Central memory CD8-positive, alpha-beta T cell (primary cell): ENCODE data around the gene SAP30L.
A peak's percentile ranks its signal among the peaks of the same experiment; 100 is the strongest.

ENCODE experiments used
- ATAC-seq: fragments of 150-1000 bp; cut with Tn5 transposase; replicated peaks from 2 replicates; pipeline ENCODE4 v1.10.0; 2022; ENCODE audit warnings: mild to moderate bottlenecking, moderate FRiP score, moderate number of reproducible peaks; ENCODE audit not compliant: poor library complexity, severe bottlenecking; ENCODE audit errors: extremely low read depth
- DNase-seq, 2 donors: peaks; one replicate each; pipeline ENCODE4 v3.0.0; 2021; ENCODE audit warnings: low spot score in 2 of 2
- H3K27ac Mint-ChIP-seq: one replicate; pipeline ENCODE4 v1.8.0; 2022; ENCODE audit warnings: low read depth, mild to moderate bottlenecking, moderate library complexity, mixed read lengths
- H3K27me3 Mint-ChIP-seq: one replicate; pipeline ENCODE4 v1.8.0; 2022; ENCODE audit warnings: mixed read lengths
- H3K36me3 Mint-ChIP-seq: one replicate; pipeline ENCODE4 v1.8.0; 2022; ENCODE audit warnings: mild to moderate bottlenecking, moderate library complexity, mixed read lengths; ENCODE audit not compliant: insufficient read depth
- H3K4me1 Mint-ChIP-seq: one replicate; pipeline ENCODE4 v1.8.0; 2022; ENCODE audit warnings: mixed read lengths
- H3K4me3 Mint-ChIP-seq: one replicate; pipeline ENCODE4 v1.8.0; 2022; ENCODE audit warnings: mild to moderate bottlenecking, moderate library complexity, mixed read lengths
- H3K9me3 Mint-ChIP-seq: one replicate; pipeline ENCODE4 v1.8.0; 2022; ENCODE audit warnings: mixed read lengths

Gene SAP30L

GRCh38 chr5:154429341-154429740, 16.5 kb upstream of the SAP30L start:
- Mint-ChIP-seq H3K36me3 (peaks cover 12% of the 10 kb centered on the region), H3K4me3 (no peak overlapping the region), H3K27me3 (no peaks in the 10 kb centered on the region), H3K4me1 (peaks cover 23% of the 10 kb centered on the region), H3K27ac (no peak overlapping the region), H3K9me3 (no peaks in the 10 kb centered on the region)
- DNase-seq, result no peak
- no peak for ATAC-seq

GRCh38 chr5:154430466-154430865, 15.3 kb upstream of the SAP30L start:
- H3K4me3 Mint-ChIP-seq, result no peak overlapping the region
- no peak overlapping the region for H3K27ac Mint-ChIP-seq
- H3K27me3 Mint-ChIP-seq, result no peaks in the 10 kb centered on the region

DNA sequence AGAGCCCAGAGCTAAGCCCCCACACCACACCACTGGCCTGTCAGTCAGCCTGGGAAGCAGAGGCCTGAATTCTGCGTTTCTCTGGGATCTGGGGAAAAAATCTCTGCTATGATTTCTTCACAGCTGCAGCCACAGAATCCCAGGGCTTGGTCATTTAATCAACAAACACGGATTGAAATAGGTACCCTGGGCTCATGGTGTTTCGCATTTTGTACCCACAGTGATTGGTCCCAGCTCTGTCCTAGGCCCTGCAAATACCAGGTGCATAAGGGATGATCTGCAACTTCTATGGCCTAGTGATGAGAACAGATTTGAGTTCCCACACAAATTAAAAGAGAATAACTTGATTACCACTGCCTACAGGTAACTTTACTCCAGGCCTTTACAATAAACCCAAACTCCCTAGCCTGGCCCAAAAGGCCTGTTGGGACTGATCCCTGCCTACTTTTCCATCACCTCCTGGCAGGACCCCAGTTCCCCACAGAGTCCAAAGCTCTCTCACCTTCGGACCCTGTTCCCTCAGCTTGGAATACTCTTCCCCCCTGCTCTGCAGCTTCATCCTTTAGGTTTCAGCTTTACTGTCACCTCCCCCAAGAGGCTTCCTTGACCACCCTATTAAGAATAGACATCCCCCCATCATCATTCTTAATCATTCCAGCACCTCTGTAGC, 14.7 kb upstream of the SAP30L start:
- no peak for DNase-seq
- ATAC-seq, result no peak
- no peak overlapping the region for H3K4me3 Mint-ChIP-seq
- peak overlapping the region; percentile 1 for H3K27ac Mint-ChIP-seq
- H3K4me1 Mint-ChIP-seq, result peaks cover 17% of the 10 kb centered on the region
- H3K9me3 Mint-ChIP-seq, result no peaks in the 10 kb centered on the region
- peaks cover 21% of the 10 kb centered on the region for H3K36me3 Mint-ChIP-seq
- H3K27me3 Mint-ChIP-seq, result no peaks in the 10 kb centered on the region

More at GRCh38 chr5:154430466-154430865, 15.3 kb upstream of the SAP30L start:
- Mint-ChIP-seq H3K9me3 (no peaks in the 10 kb centered on the region), H3K36me3 (peaks cover 15% of the 10 kb centered on the region), H3K4me1 (peaks cover 17% of the 10 kb centered on the region)
- no peak for DNase-seq
- no peak for ATAC-seq

- peaks cover 44% of the 10 kb centered on the region for H3K36me3 Mint-ChIP-seq
- H3K27me3 Mint-ChIP-seq, result no peaks in the 10 kb centered on the region
These were observed 10.6 kb upstream of the SAP30L start for GRCh38 chr5:154435226-154435625.

DNA sequence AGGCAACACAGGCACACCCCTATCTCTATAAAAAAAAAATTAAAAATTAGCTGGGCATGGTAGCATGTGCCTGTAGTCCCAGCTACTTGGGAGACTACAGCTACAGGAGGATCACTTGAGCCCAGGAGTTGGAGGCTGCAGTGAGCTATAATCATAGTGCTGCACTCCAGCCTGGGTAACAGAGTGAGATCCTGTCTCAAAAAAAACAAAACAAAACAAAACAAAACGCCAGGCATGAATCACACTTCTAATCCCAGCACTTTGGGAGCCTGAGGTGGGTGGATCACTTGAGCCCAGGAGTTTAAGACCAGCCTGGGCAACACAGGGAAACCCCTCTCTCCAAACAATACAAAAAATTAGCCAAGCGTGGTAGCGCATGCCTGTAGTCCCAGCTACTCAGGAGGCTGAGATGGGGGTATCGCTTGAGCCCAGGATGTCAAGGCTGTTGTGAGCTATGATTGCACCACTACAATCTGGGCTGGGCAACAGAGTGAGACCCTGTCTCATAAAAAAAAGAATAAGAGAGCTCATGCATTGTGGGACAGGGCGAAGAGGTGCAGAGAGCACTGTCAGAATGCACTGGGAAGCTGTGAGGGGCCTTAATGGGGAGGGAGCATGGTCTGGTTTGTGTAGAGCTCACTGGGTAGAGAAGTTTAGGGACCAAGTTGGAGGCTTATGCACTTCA, 8.4 kb upstream of the SAP30L start:
- H3K27ac Mint-ChIP-seq, result no peak overlapping the region
- H3K4me1 Mint-ChIP-seq, result peaks cover 19% of the 10 kb centered on the region
- ATAC-seq (no peak), DNase-seq (no peak)
- H3K36me3 Mint-ChIP-seq, result peaks cover 59% of the 10 kb centered on the region
- no peak overlapping the region for H3K4me3 Mint-ChIP-seq
- H3K27me3 Mint-ChIP-seq, result no peaks in the 10 kb centered on the region
- no peaks in the 10 kb centered on the region for H3K9me3 Mint-ChIP-seq

More at GRCh38 chr5:154435226-154435625, 10.6 kb upstream of the SAP30L start:
- peaks cover 11% of the 10 kb centered on the region for H3K4me1 Mint-ChIP-seq
- no peak for ATAC-seq
- no peak overlapping the region for H3K27ac Mint-ChIP-seq
- H3K9me3 Mint-ChIP-seq, result no peaks in the 10 kb centered on the region
- no peak for DNase-seq
- no peak overlapping the region for H3K4me3 Mint-ChIP-seq

GRCh38 chr5:154440540-154440939, 5.3 kb upstream of the SAP30L start:
- peaks cover 55% of the 10 kb centered on the region for H3K36me3 Mint-ChIP-seq
- H3K4me1 Mint-ChIP-seq, result peaks cover 41% of the 10 kb centered on the region

GRCh38 chr5:154442801-154443200, 3.0 kb upstream of the SAP30L start:
- peaks cover 47% of the 10 kb centered on the region for H3K36me3 Mint-ChIP-seq
- H3K27me3 Mint-ChIP-seq, result no peaks in the 10 kb centered on the region
- H3K27ac Mint-ChIP-seq, result no peak overlapping the region
- no peak for ATAC-seq
- peaks cover 55% of the 10 kb centered on the region for H3K4me1 Mint-ChIP-seq
- no peaks in the 10 kb centered on the region for H3K9me3 Mint-ChIP-seq
- no peak for DNase-seq
- H3K4me3 Mint-ChIP-seq, result no peak overlapping the region

More at GRCh38 chr5:154440540-154440939, 5.3 kb upstream of the SAP30L start:
- Mint-ChIP-seq H3K27ac (no peak overlapping the region), H3K27me3 (no peaks in the 10 kb centered on the region), H3K4me3 (no peak overlapping the region), H3K9me3 (no peaks in the 10 kb centered on the region)
- ATAC-seq (no peak), DNase-seq (no peak)

DNA sequence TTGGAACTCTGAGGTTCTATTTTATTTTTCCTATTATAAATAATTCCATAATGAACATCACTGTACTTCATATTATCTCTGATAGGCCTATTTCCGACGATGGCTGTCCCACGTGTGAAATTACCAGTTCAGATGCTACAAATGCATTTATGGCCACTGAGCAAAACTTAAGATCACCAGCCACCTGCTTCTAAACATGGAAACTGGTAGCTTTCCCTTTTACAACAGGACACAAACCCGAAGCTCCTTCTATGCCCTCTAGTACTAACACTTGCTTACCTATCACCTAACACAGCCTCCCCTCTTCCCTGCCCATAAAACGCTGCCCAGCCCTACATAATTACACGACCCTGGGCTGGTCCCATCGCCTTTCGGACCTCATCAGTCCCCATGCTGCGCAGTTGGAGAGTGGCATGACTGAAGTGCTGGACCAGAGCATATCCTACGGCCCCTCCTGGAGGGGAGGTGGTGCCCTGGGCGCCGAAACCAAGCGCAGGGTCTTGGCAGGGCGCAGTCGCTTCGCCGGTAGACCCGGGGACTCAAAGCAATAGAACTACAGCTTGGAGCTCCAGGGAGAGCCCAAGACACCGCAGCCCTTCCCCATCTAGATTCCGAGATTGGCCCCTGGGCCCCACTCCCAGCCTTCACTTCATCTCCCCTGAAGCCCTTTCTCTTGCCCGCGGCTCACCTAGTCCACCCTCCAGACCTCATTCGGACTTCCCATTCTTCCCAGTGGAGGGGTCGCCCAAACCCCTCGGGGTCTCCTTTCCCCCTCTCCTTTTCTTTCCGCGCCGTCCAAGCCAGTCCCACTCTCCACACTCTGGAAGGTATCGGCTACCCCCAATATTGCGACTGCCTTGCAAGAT, 1.0 kb upstream of the SAP30L start:
- DNase-seq (no peak), ATAC-seq (no peak)
- Mint-ChIP-seq H3K4me1 (peaks cover 67% of the 10 kb centered on the region), H3K27me3 (no peaks in the 10 kb centered on the region), H3K9me3 (no peaks in the 10 kb centered on the region), H3K4me3 (peak overlapping the region; percentile 98), H3K27ac (peak overlapping the region; percentile 96), H3K36me3 (peaks cover 36% of the 10 kb centered on the region)

GRCh38 chr5:154446195-154447088, 645 bp downstream of the SAP30L start:
- DNase-seq, result peak in 1 of 2 donors; percentile 25
- H3K27ac Mint-ChIP-seq, result peak overlapping the region; percentile 96
- peak overlapping the region; percentile 98 for H3K4me3 Mint-ChIP-seq
- H3K9me3 Mint-ChIP-seq, result no peaks in the 10 kb centered on the region
- peaks cover 72% of the 10 kb centered on the region for H3K4me1 Mint-ChIP-seq
- peak; percentile 9 for ATAC-seq
- peaks cover 31% of the 10 kb centered on the region for H3K36me3 Mint-ChIP-seq
- no peaks in the 10 kb centered on the region for H3K27me3 Mint-ChIP-seq

- Mint-ChIP-seq H3K4me1 (peaks cover 64% of the 10 kb centered on the region), H3K4me3 (peak overlapping the region; percentile 84), H3K27me3 (no peaks in the 10 kb centered on the region), H3K9me3 (no peaks in the 10 kb centered on the region), H3K36me3 (peaks cover 28% of the 10 kb centered on the region), H3K27ac (peak overlapping the region; percentile 10)
- DNase-seq, result no peak
- no peak for ATAC-seq
These were observed 1.4 kb downstream of the SAP30L start for GRCh38 chr5:154447089-154447725.

DNA sequence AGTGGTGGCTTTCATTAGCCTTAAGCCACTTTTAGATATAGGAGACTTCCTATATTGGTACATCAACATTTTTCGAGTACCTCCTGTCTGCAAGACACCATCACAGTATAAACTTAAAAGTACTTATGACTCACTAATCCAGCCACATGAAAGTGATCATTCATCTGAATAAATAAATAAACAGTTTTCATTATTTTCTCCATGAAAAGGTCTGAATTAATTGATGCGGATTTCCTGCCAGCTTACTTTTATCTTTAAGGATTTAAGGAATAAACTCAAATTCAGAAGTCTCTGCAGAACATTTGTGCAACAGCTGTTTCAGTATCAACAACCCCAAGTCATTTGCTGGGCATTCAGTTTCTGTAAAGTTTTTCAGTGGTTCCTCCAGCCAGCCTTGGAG, 4.0 kb downstream of the SAP30L start:
- H3K9me3 Mint-ChIP-seq, result no peaks in the 10 kb centered on the region
- H3K36me3 Mint-ChIP-seq, result peaks cover 38% of the 10 kb centered on the region
- H3K4me3 Mint-ChIP-seq, result no peak overlapping the region
- peaks cover 48% of the 10 kb centered on the region for H3K4me1 Mint-ChIP-seq
- DNase-seq (no peak), ATAC-seq (no peak)
- no peaks in the 10 kb centered on the region for H3K27me3 Mint-ChIP-seq
- no peak overlapping the region for H3K27ac Mint-ChIP-seq
